GM12875 (cell line): ENCODE measurements around the gene CAND1.

Source experiments
- H3K4me3 ChIP-seq: one replicate; pipeline ENCODE4 v1.5.1; 2011; ENCODE audit warnings: low read depth, low read length, control low read depth
- CTCF ChIP-seq: IDR thresholded peaks from 2 replicates; pipeline ENCODE4 v1.5.1; 2011; ENCODE audit warnings: low read depth, mild to moderate bottlenecking, control low read depth, inconsistent platforms, low read length, moderate library complexity, borderline replicate concordance; ENCODE audit not compliant: insufficient read depth

Gene CAND1

DNA sequence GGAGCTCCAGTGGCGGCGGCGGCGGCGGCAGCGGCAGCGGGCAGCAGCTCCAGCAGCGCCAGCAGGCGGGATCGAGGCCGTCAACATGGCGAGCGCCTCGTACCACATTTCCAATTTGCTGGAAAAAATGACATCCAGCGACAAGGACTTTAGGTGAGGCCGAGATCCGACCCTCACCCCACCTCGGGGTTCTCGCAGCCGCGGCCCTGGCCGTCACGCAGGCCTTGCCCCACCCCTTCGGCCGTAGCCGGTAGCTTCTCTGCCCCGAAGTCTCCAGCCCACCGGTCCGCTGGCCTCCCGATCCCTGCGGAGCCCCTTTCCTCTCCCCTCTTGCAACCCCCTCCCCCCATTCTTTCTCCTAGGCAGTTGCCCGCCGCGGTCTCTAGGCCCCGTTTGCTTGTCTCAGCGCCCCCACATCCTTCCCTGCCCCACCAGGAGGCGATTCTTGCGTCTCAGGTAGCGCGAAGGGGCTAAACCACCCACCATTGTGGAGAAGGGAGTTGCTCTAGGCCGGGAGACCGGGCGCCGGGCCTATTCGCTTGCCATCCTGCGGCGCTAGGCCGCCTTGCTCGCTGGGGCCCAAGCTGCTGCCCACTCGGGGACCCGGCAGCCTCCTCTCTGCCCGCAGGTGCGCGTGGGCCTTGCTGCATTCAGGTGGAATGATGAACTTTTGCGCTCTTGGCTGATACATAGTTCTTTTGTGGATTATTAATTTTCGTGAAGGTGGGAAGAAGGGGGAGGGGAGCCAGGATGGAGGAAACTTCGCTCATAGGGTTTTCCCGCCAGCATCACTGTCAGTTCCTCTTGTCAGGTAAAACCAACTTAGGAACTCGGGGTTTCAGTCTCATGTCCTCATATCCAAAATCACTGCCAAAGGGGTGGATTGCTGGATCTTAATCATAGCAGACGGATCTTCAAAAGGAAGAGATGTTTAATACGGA, 745 bp downstream of the CAND1 start:
- H3K4me3 ChIP-seq, result peak overlapping the region; percentile 81
- TF ChIP-seq CTCF, result no peak

GRCh38 chr12:67270622-67271021, 1.5 kb downstream of the CAND1 start:
- H3K4me3 ChIP-seq, result peak overlapping the region; percentile 81
- no peak for TF ChIP-seq CTCF

- no peak overlapping the region for H3K4me3 ChIP-seq
- TF ChIP-seq CTCF, result no peak
Observed at GRCh38 chr12:67271976-67272375, 2.8 kb downstream of the CAND1 start.

DNA sequence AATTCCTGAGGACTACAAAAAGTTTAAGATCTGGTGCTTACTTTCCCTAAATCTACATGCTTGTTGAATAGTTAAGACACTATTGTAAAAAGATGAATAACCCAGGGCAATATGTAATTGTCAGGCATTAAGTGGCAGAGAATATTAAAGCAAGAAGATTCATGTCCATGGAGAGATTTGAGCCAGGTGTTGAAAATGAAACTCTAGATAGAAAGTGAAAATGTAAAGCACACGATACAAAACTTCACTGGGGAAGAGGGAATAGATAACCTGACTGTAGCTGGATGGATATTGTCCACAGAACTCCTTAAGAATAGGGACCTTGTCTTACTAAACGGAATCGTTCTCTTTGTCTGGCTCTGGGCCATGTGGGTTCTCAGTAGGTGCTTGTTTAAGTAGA, 5.0 kb downstream of the CAND1 start:
- H3K4me3 ChIP-seq, result no peak overlapping the region

DNA sequence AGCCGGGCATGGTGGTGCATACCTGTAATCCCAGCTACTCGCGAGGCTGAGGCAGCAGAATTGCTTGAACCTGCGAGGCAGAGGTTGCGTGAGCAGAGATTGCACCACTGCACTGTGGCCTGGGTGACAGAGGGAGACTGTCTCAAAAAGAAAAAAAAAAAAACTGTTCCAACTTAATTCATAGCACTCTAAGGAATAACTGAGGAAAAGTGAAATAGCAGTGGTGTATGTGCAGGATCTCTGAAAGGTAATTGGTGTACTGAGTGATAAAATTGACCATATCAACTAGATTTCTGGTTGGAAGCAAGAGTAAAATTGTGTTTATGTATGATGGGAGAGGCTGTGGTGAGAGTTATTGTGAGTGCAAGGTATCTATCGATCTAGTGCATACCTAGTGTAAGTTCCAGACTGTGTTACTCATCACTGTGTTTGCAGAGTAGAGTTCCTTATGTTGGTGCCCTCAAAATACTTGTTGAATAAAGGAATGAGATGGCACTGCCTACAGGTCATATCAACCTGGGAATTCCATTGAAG, 6.3 kb downstream of the CAND1 start:
- TF ChIP-seq CTCF, result no peak

More for the DNA sequence above, 5.0 kb downstream of the CAND1 start:
- TF ChIP-seq CTCF, result no peak

DNA sequence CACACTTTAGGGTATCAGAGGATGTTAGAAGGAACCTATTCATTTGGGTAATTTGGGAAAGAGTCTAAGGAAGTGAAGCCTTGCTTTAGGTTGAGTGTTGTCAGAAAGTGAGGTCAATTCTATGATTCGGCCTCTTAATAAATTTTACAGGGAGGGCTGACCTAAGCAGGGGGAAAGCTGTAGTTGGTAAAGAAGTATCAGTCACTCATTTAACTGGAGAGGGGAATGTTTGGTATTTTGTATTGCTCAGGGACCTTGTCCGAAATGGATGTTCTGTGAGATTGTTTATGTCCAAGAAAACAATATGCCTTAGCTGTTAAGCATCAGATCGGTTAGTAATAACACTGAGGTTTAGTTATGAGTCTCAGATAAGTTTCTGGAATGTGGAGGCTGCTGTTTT, 7.3 kb downstream of the CAND1 start:
- no peak overlapping the region for H3K4me3 ChIP-seq
- TF ChIP-seq CTCF, result no peak

More for the DNA sequence above, 6.3 kb downstream of the CAND1 start:
- no peak overlapping the region for H3K4me3 ChIP-seq

DNA sequence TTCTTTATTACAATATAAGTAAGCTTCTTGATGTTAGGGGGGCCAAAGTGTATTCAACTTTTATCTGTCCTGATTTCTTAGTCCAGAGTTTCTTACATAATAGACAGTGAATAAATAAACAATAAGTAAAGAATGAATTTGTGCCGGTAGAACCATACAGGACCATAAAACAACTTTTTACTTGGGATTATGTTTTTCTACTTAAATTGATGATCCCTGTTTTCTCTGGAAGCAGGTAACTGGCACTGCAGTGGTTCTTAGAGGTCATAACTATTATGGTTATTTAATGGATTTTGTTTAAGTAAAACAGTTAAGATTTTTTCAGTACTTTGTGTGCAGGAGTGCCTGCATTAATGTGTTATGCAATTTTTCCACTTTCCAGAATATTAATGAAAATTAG, 10.5 kb downstream of the CAND1 start:
- TF ChIP-seq CTCF, result no peak
- H3K4me3 ChIP-seq, result no peak overlapping the region
